NOMO-1 treated with dmso at 0.1 percent for 144 hours (cell line): ENCODE results near the gene CIBAR2.

Experiments
- DNase-seq: peaks from one replicate; lab custom pipeline; 2025; ENCODE audit not compliant: unreplicated experiment; lab: John Stamatoyannopoulos, UW

The CIBAR2 gene

GRCh38 chr16:85112364-85112763 is at the start of gene CIBAR2:
Gene CIBAR2 (minus strand): TSS chr16:85112472. CDS start chr16:85112352, 120 bp downstream.
- no peak for DNase-seq

DNA sequence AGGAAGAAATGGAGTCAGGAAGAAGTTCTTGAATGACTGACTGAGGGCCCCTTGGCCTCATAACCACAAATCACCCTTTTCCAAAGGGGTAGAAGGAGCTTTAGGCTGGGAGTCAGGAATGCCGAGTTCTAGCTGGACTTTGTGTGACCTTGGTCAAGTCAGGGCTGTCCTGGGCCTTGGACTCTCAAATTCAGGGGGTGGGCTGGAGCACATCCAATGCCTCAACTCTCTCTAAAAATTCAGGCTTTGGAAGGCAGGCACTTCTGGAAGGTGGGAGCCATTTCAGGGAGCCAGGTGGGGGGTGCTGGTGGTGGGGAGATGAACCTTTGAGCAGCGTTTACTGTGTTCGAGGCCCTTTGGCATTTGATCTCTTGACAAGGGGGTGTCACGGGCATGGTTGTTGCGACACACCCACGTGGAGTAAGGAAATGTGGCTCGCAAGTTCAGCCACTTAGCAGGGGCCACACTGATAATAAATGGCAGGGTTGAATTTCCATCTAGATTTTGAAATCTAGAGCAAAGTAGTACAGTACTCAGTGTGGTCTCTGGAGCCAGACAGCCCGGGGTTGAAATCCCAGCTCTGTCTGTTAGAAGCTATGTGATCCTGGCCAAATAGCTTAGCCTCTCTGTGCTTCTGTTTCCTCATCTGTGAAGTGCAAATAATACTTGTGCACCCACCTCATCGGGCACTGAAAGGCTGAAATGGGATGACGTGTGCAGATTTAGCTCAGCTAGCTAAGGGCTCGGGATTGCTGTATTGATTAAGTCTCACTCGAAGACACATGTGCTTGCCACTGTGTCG is 47.1 kb upstream of the CIBAR2 start:
- DNase-seq = no peak

DNA sequence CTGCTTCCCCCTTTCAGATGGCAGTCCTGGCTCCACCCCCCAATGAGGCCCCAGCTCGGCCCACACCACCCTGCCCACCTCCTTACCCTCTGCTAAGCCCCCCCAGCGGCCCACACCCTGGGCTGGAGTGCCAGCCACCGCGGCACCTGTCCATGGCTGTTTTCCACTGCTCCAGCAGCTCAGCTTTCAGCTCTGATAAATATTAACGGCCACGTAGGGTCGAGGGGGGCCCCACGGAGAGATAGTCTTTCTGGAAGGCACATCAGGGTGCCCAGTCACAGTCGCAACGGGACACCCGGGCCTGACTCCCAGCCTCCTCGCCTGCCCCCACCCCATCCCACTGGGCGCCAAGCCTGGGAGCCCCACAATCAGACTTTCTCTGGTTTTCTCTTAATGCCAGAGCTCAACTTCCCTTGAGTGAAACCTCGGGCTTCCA is 46.5 kb upstream of the CIBAR2 start:
- no peak for DNase-seq

- peak; percentile 72 for DNase-seq
These were observed 45.8 kb upstream of the CIBAR2 start for GRCh38 chr16:85157813-85158742.

DNA sequence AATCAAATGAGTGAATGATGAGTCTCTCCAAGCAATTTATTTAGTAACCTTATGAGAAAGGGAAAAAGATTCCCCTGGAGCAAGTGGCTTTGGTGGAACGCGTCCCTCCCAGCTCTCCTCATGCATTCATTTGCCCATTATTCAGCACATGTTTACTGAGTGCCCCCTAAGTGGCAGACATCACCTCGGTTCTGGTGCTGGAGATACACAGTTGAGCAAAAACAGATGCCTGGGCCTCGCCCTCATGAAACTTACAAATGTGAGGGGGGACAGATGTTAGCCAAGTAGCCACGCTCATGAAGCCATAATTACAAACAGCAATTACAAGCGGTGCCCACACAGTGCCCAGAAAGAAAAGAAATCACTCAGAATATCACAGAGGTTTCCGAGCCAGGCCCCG is 45.1 kb upstream of the CIBAR2 start:
- DNase-seq = no peak

- DNase-seq = no peak
These were observed 44.6 kb upstream of the CIBAR2 start for GRCh38 chr16:85156869-85157268.

GRCh38 chr16:85156440-85156839 is 44.2 kb upstream of the CIBAR2 start:
- no peak for DNase-seq

- DNase-seq = no peak
These were observed 41.4 kb upstream of the CIBAR2 start for GRCh38 chr16:85153656-85154091.

- DNase-seq = no peak
These were observed 40.8 kb upstream of the CIBAR2 start for GRCh38 chr16:85153046-85153445.

DNA sequence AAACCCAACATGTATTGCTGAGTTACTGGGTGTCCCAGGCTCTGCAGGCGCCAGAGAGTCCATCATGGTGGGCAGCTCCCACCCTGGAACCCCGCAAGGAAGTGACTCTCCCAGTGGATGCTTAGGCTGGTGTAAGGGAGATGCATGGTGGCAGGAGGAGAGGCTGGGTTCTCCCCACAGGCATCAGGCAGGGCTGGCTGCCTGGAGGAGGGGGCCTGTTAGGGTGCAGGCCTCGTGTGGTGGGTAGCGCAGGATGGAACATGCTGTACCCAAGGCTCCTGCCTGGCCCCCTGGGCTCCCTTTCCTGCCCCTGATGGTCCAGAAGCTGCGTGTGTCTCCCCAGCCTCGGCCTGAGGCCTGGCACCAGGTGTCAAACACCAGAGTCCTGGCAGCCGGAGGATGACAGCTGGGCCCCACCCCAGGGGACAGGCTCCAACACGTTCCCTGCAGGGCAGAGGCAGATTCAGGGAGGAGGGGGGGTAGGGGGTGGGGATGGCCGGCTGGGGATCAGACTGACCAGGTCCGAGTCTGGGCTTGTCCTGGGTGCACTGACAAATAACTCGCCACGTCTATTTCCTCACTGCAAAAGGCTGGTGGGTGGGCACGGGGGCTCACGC is 40.2 kb upstream of the CIBAR2 start:
- DNase-seq = no peak

GRCh38 chr16:85151603-85152413 is 39.5 kb upstream of the CIBAR2 start:
- no peak for DNase-seq

DNA sequence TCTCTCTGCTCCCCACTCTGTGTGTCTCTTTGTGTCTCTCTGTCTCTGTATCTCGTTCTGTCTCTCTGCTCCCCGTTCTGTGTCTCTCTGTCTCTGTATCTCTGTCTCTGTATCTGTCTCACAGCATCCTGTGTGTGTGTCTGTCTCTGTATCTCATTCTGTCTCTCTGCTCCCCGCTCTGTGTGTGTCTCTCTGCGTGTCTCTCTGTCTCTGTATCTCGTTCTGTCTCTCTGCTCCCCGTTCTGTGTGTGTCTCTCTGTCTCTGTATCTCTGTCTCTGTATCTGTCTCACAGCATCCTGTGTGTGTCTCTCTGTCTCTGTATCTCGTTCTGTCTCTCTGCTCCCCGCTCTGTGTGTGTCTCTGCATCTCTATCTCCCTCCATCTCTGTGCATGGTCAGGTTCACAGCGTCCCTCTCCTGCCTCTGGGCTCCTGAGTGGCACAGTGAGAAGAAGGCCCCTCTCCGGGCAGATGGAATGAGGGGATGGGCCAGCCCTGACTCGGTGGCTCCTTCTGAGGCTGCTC is 38.9 kb upstream of the CIBAR2 start:
- DNase-seq = no peak

DNA sequence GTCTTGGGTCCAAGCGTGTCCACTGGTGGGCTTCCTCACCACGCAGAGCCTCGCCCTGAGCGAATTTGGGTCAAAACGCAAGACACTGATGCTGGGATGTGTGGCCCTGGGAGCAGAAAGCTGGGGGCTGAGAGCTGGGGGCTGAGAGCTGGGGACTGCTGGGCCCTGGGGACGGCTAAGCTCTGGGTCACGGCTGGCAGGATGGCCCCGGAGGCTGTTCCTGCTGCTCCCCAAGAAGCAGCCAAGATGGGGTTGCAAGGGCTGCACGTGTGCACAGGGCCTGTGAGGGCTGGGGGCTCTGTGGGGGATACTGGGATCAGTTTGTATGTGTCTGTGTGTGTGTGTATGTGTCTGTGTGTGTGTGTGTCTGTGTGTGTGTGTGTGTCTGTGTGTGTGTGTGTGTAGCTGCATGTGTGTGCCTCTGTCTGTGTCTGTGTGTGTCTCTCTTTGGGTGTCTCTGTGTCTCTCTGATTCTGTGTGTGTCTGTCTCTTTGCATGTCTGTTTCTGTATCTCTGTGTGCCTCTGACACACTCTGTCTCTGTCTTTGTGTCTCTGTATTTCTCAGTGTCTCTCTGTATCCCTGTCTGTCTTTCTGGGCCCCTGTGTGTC is 38.2 kb upstream of the CIBAR2 start:
- DNase-seq = no peak

DNA sequence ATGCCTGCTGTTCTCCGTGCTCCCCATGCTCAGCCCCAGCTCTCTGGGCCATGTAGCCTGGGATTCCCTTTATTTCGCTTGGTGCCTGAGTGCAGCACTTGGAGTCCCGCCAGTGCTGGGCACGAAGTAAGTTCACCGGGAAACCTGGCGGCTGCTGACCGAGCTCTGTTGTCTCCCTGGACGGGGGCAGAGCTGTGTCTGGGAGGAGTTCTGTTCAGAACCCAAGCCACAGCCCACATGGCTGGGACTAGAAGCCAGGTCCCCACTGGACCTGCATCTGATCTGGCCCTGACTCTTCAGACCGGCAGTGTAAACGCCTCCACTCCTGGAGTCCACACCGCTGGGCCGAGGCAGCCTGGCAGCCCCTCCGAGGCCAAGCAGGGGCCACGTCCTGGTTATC is 37.5 kb upstream of the CIBAR2 start:
- DNase-seq = no peak

- DNase-seq = no peak
These were observed 36.7 kb upstream of the CIBAR2 start for GRCh38 chr16:85148931-85149330.

GRCh38 chr16:85146922-85147651 is 34.8 kb upstream of the CIBAR2 start:
- no peak for DNase-seq

- no peak for DNase-seq
These were observed 34.2 kb upstream of the CIBAR2 start for GRCh38 chr16:85146532-85146797.

- no peak for DNase-seq
These were observed 33.7 kb upstream of the CIBAR2 start for GRCh38 chr16:85145734-85146531.

DNA sequence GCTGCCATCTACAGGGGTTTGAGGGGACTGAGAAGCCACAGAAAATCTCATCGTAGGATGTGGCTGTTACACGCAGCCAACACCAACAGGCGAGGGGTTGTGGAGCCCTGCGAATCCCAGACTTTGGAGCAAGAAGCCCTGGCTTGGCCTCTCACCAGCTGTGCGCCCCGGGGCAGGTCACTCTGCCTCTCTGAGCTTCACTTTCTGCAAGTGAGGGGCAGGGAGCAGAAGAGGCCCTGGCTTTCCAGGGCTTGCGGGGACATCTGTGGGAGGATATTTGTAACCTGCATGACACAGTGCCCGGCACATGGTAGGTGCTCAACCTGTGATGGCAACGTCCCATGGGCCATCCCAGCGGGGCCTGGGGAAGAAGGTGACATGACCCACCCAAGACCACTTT is 32.9 kb upstream of the CIBAR2 start:
- DNase-seq = no peak
